ENCODE results near the gene RNF220.

RNF220 gene

DNA sequence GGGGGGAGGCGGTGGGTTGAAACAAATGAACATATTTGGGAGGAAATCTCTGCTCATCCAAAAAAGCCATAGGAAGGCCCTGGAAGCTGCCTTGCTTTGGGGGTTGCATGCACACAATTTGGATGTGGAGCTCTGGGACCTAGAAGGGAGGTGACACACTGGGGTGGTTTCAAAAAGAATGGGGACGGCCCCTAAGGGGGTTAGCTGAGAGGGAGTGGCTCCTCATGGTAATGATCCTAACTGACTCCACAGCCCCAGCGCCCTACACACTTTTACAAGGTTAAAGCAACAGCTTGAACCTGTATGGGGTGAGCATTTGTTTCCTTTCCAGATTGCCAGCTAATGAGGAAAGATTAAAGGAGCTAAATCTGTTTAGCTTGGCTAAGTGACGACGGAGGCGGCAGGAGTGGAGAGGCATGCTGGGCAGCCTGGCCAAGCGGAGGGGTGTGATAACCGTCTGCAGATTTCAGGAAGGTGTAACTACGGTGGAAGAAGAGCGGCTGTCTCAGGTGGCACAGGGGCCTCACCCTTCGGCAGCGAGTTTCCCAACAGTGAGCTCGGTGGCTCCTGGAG is 107.3 kb downstream of the RNF220 start:
- no peak for DNase-seq (ENCODE audit: low spot score)
- Histone ChIP-seq H3K4me3 (no peak overlapping the region), H3K27ac (no peak overlapping the region)
- TF ChIP-seq CTCF (IDR thresholded peaks at IDR 0.05): no peak

GRCh38 chr1:44513111-44513510 is 108.1 kb downstream of the RNF220 start:
- H3K27ac ChIP-seq: no peak overlapping the region
- no peak for DNase-seq (ENCODE audit: low spot score)
- TF ChIP-seq CTCF (IDR thresholded peaks at IDR 0.05): no peak
- H3K4me3 ChIP-seq: no peak overlapping the region

DNA sequence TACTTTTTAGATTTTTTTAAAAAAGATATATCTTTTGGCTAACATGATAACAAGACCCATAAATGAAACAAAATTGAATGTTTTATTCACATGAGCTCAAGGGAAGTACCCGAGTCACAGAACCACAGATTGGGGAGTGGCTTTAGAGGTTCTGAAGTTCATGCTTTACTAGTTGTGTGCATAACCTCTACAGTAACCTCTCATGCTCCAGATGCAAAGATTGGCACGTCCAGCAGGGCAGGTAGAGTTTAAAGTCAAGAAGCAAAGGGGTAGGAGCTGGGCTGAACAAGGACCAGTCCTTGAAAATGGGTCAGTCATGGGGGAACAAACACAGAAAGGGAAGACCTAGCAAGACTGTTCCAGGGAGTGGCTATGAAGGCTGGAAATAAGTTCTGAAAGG is 109.6 kb downstream of the RNF220 start:
- H3K27ac ChIP-seq: no peak overlapping the region
- no peak for TF ChIP-seq CTCF (IDR thresholded peaks at IDR 0.05)
- no peak overlapping the region for H3K4me3 ChIP-seq
- DNase-seq (ENCODE audit: low spot score): no peak

- no peak for DNase-seq (ENCODE audit: low spot score)
- TF ChIP-seq CTCF (IDR thresholded peaks at IDR 0.05): no peak
- no peak overlapping the region for H3K27ac ChIP-seq
Observed at GRCh38 chr1:44515416-44515815, 110.4 kb downstream of the RNF220 start.

GRCh38 chr1:44519035-44519676 is 114.1 kb downstream of the RNF220 start:
- no peak overlapping the region for H3K4me3 ChIP-seq
- no peak overlapping the region for H3K27ac ChIP-seq
- no peak for DNase-seq (ENCODE audit: low spot score)
- no peak for TF ChIP-seq CTCF (IDR thresholded peaks at IDR 0.05)

More at GRCh38 chr1:44515416-44515815, 110.4 kb downstream of the RNF220 start:
- H3K4me3 ChIP-seq: no peak overlapping the region

GRCh38 chr1:44521378-44522080 is 116.5 kb downstream of the RNF220 start:
- H3K27ac ChIP-seq: no peak overlapping the region
- no peak for TF ChIP-seq CTCF (IDR thresholded peaks at IDR 0.05)
- no peak overlapping the region for H3K4me3 ChIP-seq
- DNase-seq (ENCODE audit: low spot score): no peak

Measured in coronary artery (tissue), 2 donors.